Measurements from ENCODE around the gene ADD2. TPM values are rescaled to one million over a fixed set of nuclear protein-coding genes. Genes with fewer than 3 reads are reported as not detected.
A peak's percentile ranks its signal among the peaks of the same experiment; 100 is the strongest.

Gene ADD2
- total RNA-seq, 2 donors from 2014 or later, result 14.8 to 53.0 TPM

DNA sequence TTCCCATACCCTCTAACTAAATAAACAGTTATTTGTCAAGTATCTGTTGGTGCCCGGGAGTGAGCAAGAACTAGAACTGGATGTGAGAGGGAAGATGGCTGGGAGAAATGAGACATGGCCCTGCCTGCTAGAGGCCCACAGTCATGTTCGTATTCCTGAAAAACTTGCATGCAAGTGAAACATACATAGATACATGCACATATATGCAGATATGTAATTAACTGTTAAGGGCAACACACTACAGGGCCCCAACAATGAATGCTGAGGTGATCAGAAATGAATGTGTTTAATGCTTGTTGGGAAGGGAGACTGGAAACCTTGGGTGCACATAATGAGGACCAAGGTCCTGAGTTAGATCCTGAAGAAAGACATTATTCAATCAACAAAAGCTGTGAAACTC is 49.8 kb downstream of the ADD2 start:
- 77% methylated on average over 1 of the region's 2 CpGs; no CpG with 5 or more reads in 1 of the 2 experiments for WGBS, 2 experiments (ENCODE audit: insufficient coverage in 1 of 2, insufficient read length in 1 of 2)
- Histone ChIP-seq H3K36me3 (ENCODE audit: control insufficient read depth, insufficient read depth, low read length) (no peaks in the 10 kb centered on the region), H3K4me1 (ENCODE audit: control insufficient read depth, insufficient read depth, low read length) (peaks cover 18% of the 10 kb centered on the region), H3K27ac (ENCODE audit: low read depth, low read length) (no peak overlapping the region), H3K4me3 (ENCODE audit: low read length) (no peak overlapping the region), H3K9ac (ENCODE audit: extremely low read depth, low read length, poor library complexity, severe bottlenecking) (no peak overlapping the region), H3K27me3 (ENCODE audit: control insufficient read depth, insufficient read depth, low read length, poor library complexity, severe bottlenecking) (no peaks in the 10 kb centered on the region), H3K9me3 (ENCODE audit: control insufficient read depth, low read length) (no peaks in the 10 kb centered on the region)
- Mint-ChIP-seq H3K36me3 (ENCODE audit: low read depth) (no peaks in the 10 kb centered on the region), H3K4me3 (no peak overlapping the region), H3K27ac (no peak overlapping the region), H3K27me3 (ENCODE audit: insufficient read depth) (no peaks in the 10 kb centered on the region), H3K4me1 (peaks cover 15% of the 10 kb centered on the region), H3K9me3 (no peaks in the 10 kb centered on the region)
- DNase-seq, result no peak
- TF ChIP-seq, protein P1, sequence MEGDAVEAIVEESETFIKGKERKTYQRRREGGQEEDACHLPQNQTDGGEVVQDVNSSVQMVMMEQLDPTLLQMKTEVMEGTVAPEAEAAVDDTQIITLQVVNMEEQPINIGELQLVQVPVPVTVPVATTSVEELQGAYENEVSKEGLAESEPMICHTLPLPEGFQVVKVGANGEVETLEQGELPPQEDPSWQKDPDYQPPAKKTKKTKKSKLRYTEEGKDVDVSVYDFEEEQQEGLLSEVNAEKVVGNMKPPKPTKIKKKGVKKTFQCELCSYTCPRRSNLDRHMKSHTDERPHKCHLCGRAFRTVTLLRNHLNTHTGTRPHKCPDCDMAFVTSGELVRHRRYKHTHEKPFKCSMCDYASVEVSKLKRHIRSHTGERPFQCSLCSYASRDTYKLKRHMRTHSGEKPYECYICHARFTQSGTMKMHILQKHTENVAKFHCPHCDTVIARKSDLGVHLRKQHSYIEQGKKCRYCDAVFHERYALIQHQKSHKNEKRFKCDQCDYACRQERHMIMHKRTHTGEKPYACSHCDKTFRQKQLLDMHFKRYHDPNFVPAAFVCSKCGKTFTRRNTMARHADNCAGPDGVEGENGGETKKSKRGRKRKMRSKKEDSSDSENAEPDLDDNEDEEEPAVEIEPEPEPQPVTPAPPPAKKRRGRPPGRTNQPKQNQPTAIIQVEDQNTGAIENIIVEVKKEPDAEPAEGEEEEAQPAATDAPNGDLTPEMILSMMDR (conservative IDR thresholded peaks at IDR 0.05), result no peak

DNA sequence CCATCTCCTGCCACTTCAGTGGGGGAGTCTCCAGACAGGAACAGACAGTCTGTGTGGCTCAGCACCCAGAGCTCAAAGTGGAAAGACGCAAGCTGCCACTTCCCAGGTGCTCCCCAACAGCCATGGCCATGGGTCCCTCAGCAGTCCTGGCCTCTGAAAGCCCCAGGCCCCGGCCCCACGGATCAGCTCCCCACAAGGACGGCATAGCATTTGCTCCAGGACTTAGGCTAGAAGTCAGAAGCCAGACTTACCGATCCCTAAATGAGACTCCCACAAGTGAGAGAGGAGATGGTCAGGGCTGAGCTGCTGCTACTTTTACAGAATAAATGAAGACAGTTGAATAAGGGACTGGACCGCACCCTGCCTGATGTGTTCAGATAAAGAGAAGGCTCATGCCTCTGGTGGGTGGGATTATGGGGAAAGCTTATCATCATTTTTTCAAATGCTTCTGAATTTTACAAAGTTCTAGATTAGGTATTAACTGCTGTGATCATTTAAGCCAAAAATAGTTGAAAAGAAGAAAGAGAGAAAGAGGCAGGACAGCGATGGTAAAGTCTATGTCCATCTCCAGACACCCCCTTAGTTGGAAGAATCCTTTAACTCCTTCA is 50.5 kb downstream of the ADD2 start:
- H3K9me3 Mint-ChIP-seq, result no peaks in the 10 kb centered on the region
- DNase-seq, result no peak
- H3K36me3 ChIP-seq (ENCODE audit: control insufficient read depth, insufficient read depth, low read length), result no peaks in the 10 kb centered on the region
- no peaks in the 10 kb centered on the region for H3K27me3 ChIP-seq (ENCODE audit: control insufficient read depth, insufficient read depth, low read length, poor library complexity, severe bottlenecking)
- TF ChIP-seq, protein P1 (conservative IDR thresholded peaks at IDR 0.05), result no peak
- no peak overlapping the region for H3K27ac ChIP-seq (ENCODE audit: low read depth, low read length)
- H3K4me1 ChIP-seq (ENCODE audit: control insufficient read depth, insufficient read depth, low read length), result peaks cover 18% of the 10 kb centered on the region
- peaks cover 14% of the 10 kb centered on the region for H3K4me1 Mint-ChIP-seq
- H3K27me3 Mint-ChIP-seq (ENCODE audit: insufficient read depth), result no peaks in the 10 kb centered on the region
- 93 to 97% methylated on average over 5 to 7 of the region's 7 CpGs for WGBS, 2 experiments (ENCODE audit: insufficient coverage in 1 of 2, insufficient read length in 1 of 2)
- no peaks in the 10 kb centered on the region for H3K36me3 Mint-ChIP-seq (ENCODE audit: low read depth)
- no peak overlapping the region for H3K9ac ChIP-seq (ENCODE audit: extremely low read depth, low read length, poor library complexity, severe bottlenecking)
- H3K4me3 ChIP-seq (ENCODE audit: low read length), result no peak overlapping the region
- H3K4me3 Mint-ChIP-seq, result no peak overlapping the region
- H3K27ac Mint-ChIP-seq, result no peak overlapping the region
- H3K9me3 ChIP-seq (ENCODE audit: control insufficient read depth, low read length), result no peaks in the 10 kb centered on the region

DNA sequence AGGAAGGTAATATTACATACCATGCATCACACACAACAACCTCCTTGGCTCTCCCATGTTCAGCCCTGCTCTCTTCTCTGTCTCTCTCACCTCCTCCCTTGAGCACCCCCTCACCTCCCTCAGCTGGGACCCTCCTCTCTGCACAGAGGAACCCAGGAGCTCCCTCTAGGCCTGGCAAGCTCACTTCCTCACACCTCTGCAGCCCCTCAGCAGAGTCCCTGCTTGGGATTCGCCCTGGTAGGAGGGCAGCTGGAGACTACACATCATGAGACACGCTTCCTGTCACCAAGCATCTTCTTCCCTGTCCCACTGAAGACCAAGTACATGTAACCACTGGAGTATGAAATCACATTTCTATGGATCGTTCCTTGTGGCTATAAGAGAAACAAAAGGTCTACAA is 51.0 kb downstream of the ADD2 start:
- TF ChIP-seq, protein P1 (conservative IDR thresholded peaks at IDR 0.05), result no peak
- H3K9me3 ChIP-seq (ENCODE audit: control insufficient read depth, low read length), result no peaks in the 10 kb centered on the region
- no peak overlapping the region for H3K9ac ChIP-seq (ENCODE audit: extremely low read depth, low read length, poor library complexity, severe bottlenecking)
- Mint-ChIP-seq H3K4me1 (peaks cover 12% of the 10 kb centered on the region), H3K27me3 (ENCODE audit: insufficient read depth) (no peaks in the 10 kb centered on the region), H3K9me3 (no peaks in the 10 kb centered on the region), H3K4me3 (no peak overlapping the region), H3K27ac (no peak overlapping the region), H3K36me3 (ENCODE audit: low read depth) (no peaks in the 10 kb centered on the region)
- peaks cover 18% of the 10 kb centered on the region for H3K4me1 ChIP-seq (ENCODE audit: control insufficient read depth, insufficient read depth, low read length)
- H3K4me3 ChIP-seq (ENCODE audit: low read length), result no peak overlapping the region
- no peaks in the 10 kb centered on the region for H3K36me3 ChIP-seq (ENCODE audit: control insufficient read depth, insufficient read depth, low read length)
- peak; percentile 32 for DNase-seq
- H3K27ac ChIP-seq (ENCODE audit: low read depth, low read length), result no peak overlapping the region
- H3K27me3 ChIP-seq (ENCODE audit: control insufficient read depth, insufficient read depth, low read length, poor library complexity, severe bottlenecking), result no peaks in the 10 kb centered on the region
- WGBS, 2 experiments (ENCODE audit: insufficient coverage in 1 of 2, insufficient read length in 1 of 2), result 80 to 91% methylated on average over 1 to 3 of the region's 3 CpGs
